H1 (cell line): ENCODE results near the gene HADH. TPM values are rescaled to one million over a fixed set of nuclear protein-coding genes. Genes with fewer than 3 reads are reported as not detected.

Source experiments
- CTCF ChIA-PET: fragments of 300-600 bp; sonication (Branson Sonifier 250); formaldehyde crosslinking; loops from one replicate; lab custom pipeline; 2021; ENCODE audit not compliant: partially characterized antibody; lab: Charles Lee
- POLR2A ChIA-PET: fragments of 300-600 bp; sonication (Branson Sonifier 250); formaldehyde crosslinking; loops from one replicate; lab custom pipeline; 2021; ENCODE audit warnings: inconsistent platforms; ENCODE audit not compliant: partially characterized antibody; lab: Charles Lee
- DNase-seq, 2 experiments: peaks; one replicate each; pipeline versions ENCODE4 v3.0.0 to v3.0.0-alpha.2; 2010 to 2022; ENCODE audit warnings: low spot score in 2 of 2, low read depth in 1 of 2, mixed read lengths in 1 of 2
- FAIRE-seq: peaks from 2 replicates; lab custom pipeline; 2011; peaks lifted over from hg19 to GRCh38; lab: Jason Lieb, UNC
- H2AFZ ChIP-seq: 2 replicates; pipeline ENCODE4 v1.8.1; 2012; ENCODE audit warnings: low read length, inconsistent platforms
- H2AK5ac ChIP-seq: 2 replicates; pipeline ENCODE4 v1.6.1; 2013; ENCODE audit warnings: low read depth, low read length
- H2BK120ac ChIP-seq: replicated peaks from 2 replicates; pipeline ENCODE3; 2013; ENCODE audit warnings: low read depth, low read length, inconsistent platforms
- H2BK12ac ChIP-seq: 2 replicates; pipeline ENCODE4 v1.6.1; 2013; ENCODE audit warnings: low read depth, low read length
- H2BK15ac ChIP-seq: 2 replicates; pipeline ENCODE4 v1.6.1; 2013; ENCODE audit warnings: low read length
- H2BK20ac ChIP-seq: 2 replicates; pipeline ENCODE4 v1.6.1; 2013; ENCODE audit warnings: low read length
- H2BK5ac ChIP-seq: 2 replicates; pipeline ENCODE4 v1.6.1; 2013; ENCODE audit warnings: low read depth, low read length
- H3K14ac ChIP-seq: 2 replicates; pipeline ENCODE4 v1.6.1; 2013; ENCODE audit warnings: inconsistent platforms; ENCODE audit not compliant: insufficient read length
- H3K18ac ChIP-seq: 2 replicates; pipeline ENCODE4 v1.6.1; 2013; ENCODE audit warnings: low read length; ENCODE audit errors: extremely low read depth
- H3K23ac ChIP-seq: 2 replicates; pipeline ENCODE4 v1.6.1; 2013; ENCODE audit warnings: inconsistent platforms; ENCODE audit not compliant: insufficient read length
- H3K23me2 ChIP-seq: 2 replicates; pipeline ENCODE4 v1.6.1; 2013; ENCODE audit warnings: low read depth, low read length
- H3K27ac ChIP-seq: 2 replicates; pipeline ENCODE4 v1.6.1; 2011; ENCODE audit warnings: low read depth, low read length, inconsistent platforms
- H3K27me3 ChIP-seq, 4 experiments: replicated peaks in 1 of 4; 1 replicate in 1 of 4; 2 replicates in 3 of 4; pipeline versions ENCODE4 v1.6.1 to v1.8.1; 2011 to 2013; ENCODE audit warnings: low read length in 3 of 4, mild to moderate bottlenecking in 3 of 4, inconsistent platforms in 2 of 4, mixed read lengths in 2 of 4, moderate library complexity in 1 of 4; ENCODE audit not compliant: control insufficient read depth in 3 of 4, insufficient read depth in 3 of 4; ENCODE audit errors: extremely low read depth in 1 of 4
- H3K36me3 ChIP-seq, 4 experiments: 2 replicates each; pipeline versions ENCODE4 v1.6.1 to v1.8.1; 2011 to 2013; ENCODE audit warnings: mild to moderate bottlenecking in 4 of 4, low read length in 3 of 4, moderate library complexity in 2 of 4, control low read depth in 1 of 4, inconsistent platforms in 1 of 4; ENCODE audit not compliant: insufficient read depth in 4 of 4, control insufficient read depth in 2 of 4
- H3K4ac ChIP-seq: replicated peaks from 2 replicates; pipeline ENCODE3; 2013; ENCODE audit warnings: low read length, low read depth, mixed read lengths, inconsistent platforms; ENCODE audit not compliant: insufficient read length
- H3K4me1 ChIP-seq, 4 experiments: replicated peaks in 1 of 4; 1 replicate in 1 of 4; 2 replicates in 3 of 4; pipeline versions ENCODE4 v1.6.1 to v1.8.1; 2011 to 2013; ENCODE audit warnings: low read length in 3 of 4, inconsistent platforms in 2 of 4, mixed read lengths in 1 of 4; ENCODE audit not compliant: insufficient read depth in 4 of 4, control insufficient read depth in 3 of 4
- H3K4me2 ChIP-seq, 2 experiments: 2 replicates each; pipeline versions ENCODE4 v1.6.1 to v1.8.1; 2011 to 2013; ENCODE audit warnings: low read depth in 2 of 2, low read length in 2 of 2, control low read depth in 1 of 2, inconsistent platforms in 1 of 2, mild to moderate bottlenecking in 1 of 2; ENCODE audit not compliant: insufficient read depth in 1 of 2
- H3K4me3 ChIP-seq, 4 experiments: fragments of 200-600, 300-600 bp in 1 of 4; sonication (generic), shearing (Covaris generic), sonication (Bioruptor Twin) in 1 of 4; 2 replicates each; pipeline versions ENCODE4 v1.5.1 to v1.8.1; 2011 to 2016; ENCODE audit warnings: low read length in 4 of 4, low read depth in 3 of 4, control low read depth in 2 of 4, inconsistent platforms in 2 of 4, mild to moderate bottlenecking in 2 of 4, mixed read lengths in 1 of 4, moderate library complexity in 1 of 4; ENCODE audit not compliant: insufficient read depth in 2 of 4; ENCODE audit errors: extremely low read depth in 1 of 4
- H3K56ac ChIP-seq: replicated peaks from 2 replicates; pipeline ENCODE3; 2013; ENCODE audit warnings: low read depth, mild to moderate bottlenecking, mixed read lengths, low read length, inconsistent platforms; ENCODE audit not compliant: insufficient read length
- H3K79me1 ChIP-seq: 2 replicates; pipeline ENCODE4 v1.6.1; 2013; ENCODE audit warnings: low read depth, low read length, control low read depth
- H3K79me2 ChIP-seq, 2 experiments: 2 replicates each; pipeline versions ENCODE4 v1.6.1 to v1.8.1; 2012 to 2013; ENCODE audit warnings: low read length in 2 of 2, mild to moderate bottlenecking in 2 of 2, inconsistent platforms in 1 of 2; ENCODE audit not compliant: insufficient read depth in 2 of 2, control insufficient read depth in 1 of 2
- H3K9ac ChIP-seq, 4 experiments: replicated peaks in 1 of 4; 1 replicate in 1 of 4; 2 replicates in 3 of 4; pipeline versions ENCODE4 v1.6.1 to v1.8.1; 2011 to 2013; ENCODE audit warnings: low read depth in 3 of 4, low read length in 3 of 4, control low read depth in 2 of 4, mild to moderate bottlenecking in 2 of 4, moderate library complexity in 2 of 4, inconsistent platforms in 1 of 4; ENCODE audit errors: extremely low read depth in 1 of 4
- H3K9me3 ChIP-seq, 2 experiments: 2 replicates each; pipeline versions ENCODE4 v1.6.1 to v1.8.1; 2012 to 2013; ENCODE audit warnings: mild to moderate bottlenecking in 2 of 2, moderate library complexity in 2 of 2, control low read depth in 1 of 2, inconsistent platforms in 1 of 2, low read depth in 1 of 2, low read length in 1 of 2, mixed read lengths in 1 of 2; ENCODE audit not compliant: insufficient read depth in 2 of 2
- H4K20me1 ChIP-seq, 2 experiments: replicated peaks in 1 of 2; 2 replicates each; pipeline versions ENCODE3 to v1.8.1; 2011 to 2013; ENCODE audit warnings: inconsistent platforms in 2 of 2, low read length in 2 of 2, mild to moderate bottlenecking in 1 of 2; ENCODE audit not compliant: insufficient read depth in 2 of 2, control insufficient read depth in 1 of 2
- H4K5ac ChIP-seq: 2 replicates; pipeline ENCODE4 v1.6.1; 2013; ENCODE audit warnings: low read length, low read depth, mixed read lengths, inconsistent platforms; ENCODE audit not compliant: insufficient read length
- H4K8ac ChIP-seq: 2 replicates; pipeline ENCODE4 v1.8.0; 2013; ENCODE audit warnings: mild to moderate bottlenecking, moderate library complexity, low read length, inconsistent platforms; ENCODE audit not compliant: insufficient read depth; ENCODE audit errors: extremely low read depth
- H4K91ac ChIP-seq: replicated peaks from 2 replicates; pipeline ENCODE3; 2013; ENCODE audit warnings: low read length, mixed read lengths, inconsistent platforms; ENCODE audit not compliant: insufficient read length
- BACH1 ChIP-seq: IDR thresholded peaks from 2 replicates; pipeline ENCODE4 v1.6.1; 2012; ENCODE audit warnings: low read length, improper control_type of control experiment
- JUND ChIP-seq: IDR thresholded peaks from 2 replicates; pipeline ENCODE4 v1.6.1; 2011; ENCODE audit warnings: mild to moderate bottlenecking, improper control_type of control experiment, low read length
- MAX ChIP-seq: IDR thresholded peaks from 2 replicates; pipeline ENCODE4 v1.6.1; 2012; ENCODE audit warnings: inconsistent platforms
- NRF1 ChIP-seq: IDR thresholded peaks from 2 replicates; pipeline ENCODE4 v1.6.1; 2011; ENCODE audit warnings: mild to moderate bottlenecking, low read depth, low read length, improper control_type of control experiment
- POLR2A ChIP-seq, 2 experiments: IDR thresholded peaks; 1 replicate in 1 of 2; 2 replicates in 1 of 2; pipeline ENCODE4 v1.6.1; 2011; ENCODE audit warnings: low read depth in 2 of 2, low read length in 2 of 2, mild to moderate bottlenecking in 2 of 2; ENCODE audit errors: control extremely low read depth in 1 of 2
- SAP30 ChIP-seq: fragments of 300-600 bp; sonication (generic); IDR thresholded peaks from 2 replicates; pipeline ENCODE4 v1.7.1; 2012; ENCODE audit warnings: low read length, moderate library complexity, mild to moderate bottlenecking, inconsistent platforms; ENCODE audit not compliant: insufficient read depth, insufficient replicate concordance
- SP1 ChIP-seq: IDR thresholded peaks from 2 replicates; pipeline ENCODE4 v1.6.1; 2011; ENCODE audit warnings: low read depth, low read length
- TBP ChIP-seq: IDR thresholded peaks from 2 replicates; pipeline ENCODE4 v1.6.1; 2011; ENCODE audit warnings: low read depth, low read length, improper control_type of control experiment
- YY1 ChIP-seq: IDR thresholded peaks from 2 replicates; pipeline ENCODE4 v1.6.1; 2011; ENCODE audit warnings: low read depth, mild to moderate bottlenecking, low read length
- WGBS, 2 experiments: shearing (Covaris generic) in 1 of 2; methylation state at CpG; one replicate each; pipeline versions ENCODE4 v1.1.6 to v1.1.7; 2013 to 2015; ENCODE audit warnings: low lambda C conversion rate in 2 of 2, mixed read lengths in 2 of 2, inconsistent platforms in 1 of 2, low coverage in 1 of 2, missing lambda C conversion rate in 1 of 2; ENCODE audit not compliant: insufficient replicate concordance in 2 of 2, insufficient coverage in 1 of 2, insufficient read length in 1 of 2; ENCODE audit errors: extremely low coverage in 1 of 2, missing lambda C conversion rate in 1 of 2; 5-methylcytosine and 5-hydroxymethylcytosine counted together
- polyA plus RNA-seq, 7 experiments: library from polyadenylated mRNA; depleted of rRNA in 3 of 7; stranded (reverse) in 5 of 7; unstranded in 2 of 7; fragments of >200 nt in 5 of 7; fragments of 200-250 nt in 2 of 7; gene quantifications; 1 replicate in 5 of 7; 2 replicates in 1 of 7; 4 replicates in 1 of 7; pipeline versions ENCODE4 v1.2.1 to v1.2.3, GENCODE V29; 2011 to 2013; ENCODE audit warnings: missing spikeins in 2 of 7, mixed read lengths in 2 of 7
- total RNA-seq: library from RNA; stranded (reverse); fragmentation: NEBNext Ultra II Directional; extraction: Animal tissue kit (Norgen Biotek cat#: 25700); gene quantifications from 2 replicates; pipeline ENCODE4 v1.2.1, GENCODE V29; 2021
- TF ChIP-seq, protein P1 (sequence below): IDR thresholded peaks from 2 replicates; pipeline ENCODE4 v1.6.1; 2011; ENCODE audit warnings: low read depth, mild to moderate bottlenecking, low read length; ENCODE audit not compliant: insufficient read depth

Gene HADH
- total and polyA plus RNA-seq, 2 of the 8 experiments (the other 6 are each of a cell fraction or from before 2014, with no cell fraction given), result 47.5 to 54.4 TPM

DNA sequence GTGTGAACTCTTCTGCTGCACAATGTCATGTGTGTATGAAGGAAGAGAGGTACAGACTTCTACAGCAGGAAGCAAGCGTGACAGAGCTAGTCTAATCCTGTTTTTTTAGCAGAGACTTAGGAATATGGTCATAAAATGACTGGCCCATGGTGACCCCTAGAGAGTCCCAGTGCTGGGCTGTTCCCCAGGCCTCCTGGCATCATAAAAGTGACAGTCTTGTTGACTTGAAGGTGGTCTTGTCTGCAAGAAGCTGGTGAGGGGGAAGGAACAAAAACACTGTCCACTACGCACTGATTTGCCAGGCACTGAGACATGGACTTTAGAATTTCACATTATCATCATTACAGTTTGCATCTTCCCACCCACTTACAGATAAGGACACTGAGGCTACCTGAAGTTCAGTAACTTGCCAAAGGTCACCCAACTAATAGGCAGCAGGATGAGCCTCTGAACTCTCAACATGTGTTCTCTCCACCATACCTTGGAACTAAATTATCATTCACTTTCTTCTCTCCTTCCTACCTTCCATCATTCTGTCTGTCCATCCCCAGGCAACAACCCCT, 63.0 kb downstream of the HADH start:
- FAIRE-seq, result no peak
- Histone ChIP-seq H3K4me3 (no peak overlapping the region), H3K9ac (no peak overlapping the region), H2BK20ac (no peak overlapping the region), H4K5ac (no peak overlapping the region), H3K27me3 (0 out of 7 replicates have a peak, but pooled peaks cover 0 to 2% (median 0%) of the 10 kb centered on the region in 4 experiments), H4K20me1 (no peaks in the 10 kb centered on the region), H3K79me2 (no peaks in the 10 kb centered on the region), H2BK15ac (no peak overlapping the region), H3K18ac (no peak overlapping the region), H3K4me1 (peaks cover 0 to 3% (median 2%) of the 10 kb centered on the region in 4 experiments; a peak in 4 of 7 replicates), H3K14ac (no peak overlapping the region), H4K91ac (no peak overlapping the region), H3K27ac (no peak overlapping the region), H2AFZ (no peak overlapping the region), H3K4me2 (no peak overlapping the region), H2BK120ac (no peak overlapping the region), H2AK5ac (no peak overlapping the region), H3K9me3 (no peaks in the 10 kb centered on the region), H3K23ac (no peak overlapping the region), H2BK12ac (no peak overlapping the region), H3K23me2 (no peaks in the 10 kb centered on the region), H3K56ac (no peak overlapping the region), H4K8ac (no peak overlapping the region), H3K79me1 (no peaks in the 10 kb centered on the region), H3K4ac (no peak overlapping the region), H3K36me3 (no peaks in the 10 kb centered on the region), H2BK5ac (no peak overlapping the region)
- ChIA-PET CTCF (interaction anchor here (1.1 to 1.7 kb wide), 3 partner anchors 23 to 519 kb away, joined by 3 to 7 read pairs (median 3); no protein-coding TSS in a partner anchor), POLR2A (no interaction called here)
- DNase-seq, result no peak
- WGBS, 2 experiments, result 94% methylated on average over 2 of the region's 2 CpGs; no CpG with 5 or more reads in 1 of the 2 experiments
- no peak for TF ChIP-seq NRF1
- no peak for TF ChIP-seq POLR2A (IDR thresholded peaks at IDR 0.05; ENCODE audit: control extremely low read depth in 1 of 2, low read depth in 2 of 2, low read length in 2 of 2)
- no peak for TF ChIP-seq BACH1
- no peak for TF ChIP-seq SP1
- no peak for TF ChIP-seq TBP
- TF ChIP-seq YY1, result no peak
- TF ChIP-seq, protein P1, sequence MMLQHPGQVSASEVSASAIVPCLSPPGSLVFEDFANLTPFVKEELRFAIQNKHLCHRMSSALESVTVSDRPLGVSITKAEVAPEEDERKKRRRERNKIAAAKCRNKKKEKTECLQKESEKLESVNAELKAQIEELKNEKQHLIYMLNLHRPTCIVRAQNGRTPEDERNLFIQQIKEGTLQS, result no peak
- no peak for TF ChIP-seq SAP30
- no peak for TF ChIP-seq MAX
- TF ChIP-seq JUND, result no peak
